Karpas-422 (cell line): ENCODE results near the gene B4GALNT3. TPM values are rescaled to one million over a fixed set of nuclear protein-coding genes. Genes with fewer than 3 reads are reported as not detected.

Experiments
- DNase-seq: peaks from one replicate; pipeline ENCODE4 v3.0.0-alpha.2; 2015
- H2AFZ ChIP-seq: fragments of 200-600 bp; sonication (generic); 2 replicates; pipeline ENCODE4 v1.6.1; 2014; ENCODE audit warnings: antibody characterized with exemption, low read length, mixed read lengths
- H3K27ac ChIP-seq: fragments of 200-600 bp; sonication (generic); 2 replicates; pipeline ENCODE4 v1.5.1; 2014; ENCODE audit warnings: mild to moderate bottlenecking, low read length, moderate library complexity
- H3K27me3 ChIP-seq: fragments of 200-600 bp; sonication (generic); 2 replicates; pipeline ENCODE4 v1.6.1; 2014; ENCODE audit warnings: low read length, mixed read lengths
- H3K36me3 ChIP-seq: fragments of 200-600 bp; sonication (generic); 2 replicates; pipeline ENCODE4 v1.6.1; 2014; ENCODE audit warnings: low read length, mixed read lengths; ENCODE audit not compliant: insufficient read depth
- H3K4me1 ChIP-seq: fragments of 200-600 bp; sonication (generic); 2 replicates; pipeline ENCODE4 v1.6.1; 2014; ENCODE audit warnings: mild to moderate bottlenecking, low read length, mixed read lengths
- H3K4me2 ChIP-seq: fragments of 200-600 bp; sonication (generic); 2 replicates; pipeline ENCODE4 v1.6.1; 2014; ENCODE audit warnings: low read length, low read depth, mild to moderate bottlenecking; ENCODE audit not compliant: poor library complexity, severe bottlenecking
- H3K4me3 ChIP-seq: fragments of 200-600 bp; sonication (generic); 2 replicates; pipeline ENCODE4 v1.5.1; 2014; ENCODE audit warnings: mild to moderate bottlenecking, antibody characterized with exemption, low read length, mixed read lengths
- H3K79me2 ChIP-seq: fragments of 200-600 bp; sonication (generic); 2 replicates; pipeline ENCODE4 v1.6.1; 2014; ENCODE audit warnings: mild to moderate bottlenecking, low read length, mixed read lengths
- H3K9ac ChIP-seq: fragments of 200-600 bp; sonication (generic); 2 replicates; pipeline ENCODE4 v1.6.0; 2014; ENCODE audit warnings: low read length
- H3K9me2 ChIP-seq: fragments of 200-600 bp; sonication (generic), shearing (Covaris generic); replicated peaks from 2 replicates; pipeline ENCODE4 v1.6.0; 2014; ENCODE audit warnings: mild to moderate bottlenecking, low read length, moderate library complexity; ENCODE audit not compliant: insufficient read depth
- H3K9me3 ChIP-seq: fragments of 300-700, 200-600 bp; sonication (generic); 2 replicates; pipeline ENCODE4 v1.6.1; 2014; ENCODE audit warnings: low read length, mixed read lengths
- H4K20me1 ChIP-seq: fragments of 200-600 bp; sonication (generic); 2 replicates; pipeline ENCODE4 v1.6.1; 2014; ENCODE audit warnings: mild to moderate bottlenecking, antibody characterized with exemption, low read length, low read depth; ENCODE audit not compliant: insufficient read depth
- total RNA-seq: library from RNA; depleted of rRNA; stranded (reverse); fragments of >200 nt; shearing (Covaris generic); gene quantifications from 2 replicates; pipeline ENCODE4 v1.2.3, GENCODE V29; 2014; ENCODE audit warnings: low replicate concordance

B4GALNT3 gene
- total RNA-seq, 1 experiment from 2014 or later = 0.30 TPM

GRCh38 chr12:585062-586061 lies 125.6 kb downstream of the B4GALNT3 start:
- Histone ChIP-seq H3K79me2 (no peaks in the 10 kb centered on the region), H3K9me3 (peaks cover 3% of the 10 kb centered on the region; the same call in 1 of the 2 replicates), H3K36me3 (no peaks in the 10 kb centered on the region; the same call in 1 of the 2 replicates), H3K9me2 (no peaks in the 10 kb centered on the region), H3K4me2 (peak overlapping the region; percentile 66), H3K27me3 (no peaks in the 10 kb centered on the region), H3K4me3 (peak overlapping the region; percentile 44), H4K20me1 (no peaks in the 10 kb centered on the region), H3K9ac (peak overlapping the region; percentile 61), H3K27ac (peak overlapping the region; percentile 71), H2AFZ (peak overlapping the region; percentile 66; the same call in 1 of the 2 replicates), H3K4me1 (peaks cover 31% of the 10 kb centered on the region)
- peak; percentile 74 for DNase-seq

- DNase-seq = peak; percentile 53
- no peaks in the 10 kb centered on the region for H3K79me2 ChIP-seq
- peak overlapping the region; percentile 71 for H3K27ac ChIP-seq
- H3K9me3 ChIP-seq = peaks cover 3% of the 10 kb centered on the region; the same call in 1 of the 2 replicates
- no peak overlapping the region for H2AFZ ChIP-seq
- peak overlapping the region; percentile 66 for H3K4me2 ChIP-seq
- H3K9me2 ChIP-seq = no peaks in the 10 kb centered on the region
- H3K4me3 ChIP-seq = peak overlapping the region; percentile 44
- no peaks in the 10 kb centered on the region for H3K27me3 ChIP-seq
- H3K36me3 ChIP-seq = no peaks in the 10 kb centered on the region; the same call in 1 of the 2 replicates
- peak overlapping the region; percentile 61 for H3K9ac ChIP-seq
- H3K4me1 ChIP-seq = peaks cover 41% of the 10 kb centered on the region
- no peaks in the 10 kb centered on the region for H4K20me1 ChIP-seq
Measured at GRCh38 chr12:586318-587071, 126.8 kb downstream of the B4GALNT3 start.

GRCh38 chr12:587132-588023 lies 127.6 kb downstream of the B4GALNT3 start:
- H3K36me3 ChIP-seq = no peaks in the 10 kb centered on the region; the same call in 1 of the 2 replicates
- no peak overlapping the region for H2AFZ ChIP-seq
- H3K4me2 ChIP-seq = no peak overlapping the region
- no peak overlapping the region for H3K27ac ChIP-seq
- no peaks in the 10 kb centered on the region for H3K79me2 ChIP-seq
- H4K20me1 ChIP-seq = no peaks in the 10 kb centered on the region
- no peaks in the 10 kb centered on the region for H3K9me2 ChIP-seq
- H3K9ac ChIP-seq = no peak overlapping the region
- DNase-seq = no peak
- no peak overlapping the region for H3K4me3 ChIP-seq
- H3K4me1 ChIP-seq = peaks cover 50% of the 10 kb centered on the region
- peaks cover 3% of the 10 kb centered on the region; the same call in 1 of the 2 replicates for H3K9me3 ChIP-seq
- H3K27me3 ChIP-seq = no peaks in the 10 kb centered on the region

- Histone ChIP-seq H3K9ac (no peak overlapping the region), H3K9me3 (peaks cover 3% of the 10 kb centered on the region; the same call in 1 of the 2 replicates), H3K36me3 (no peaks in the 10 kb centered on the region; the same call in 1 of the 2 replicates), H4K20me1 (no peaks in the 10 kb centered on the region), H3K79me2 (no peaks in the 10 kb centered on the region), H3K4me3 (no peak overlapping the region), H3K27ac (no peak overlapping the region), H3K4me2 (no peak overlapping the region), H3K4me1 (peaks cover 56% of the 10 kb centered on the region), H3K27me3 (no peaks in the 10 kb centered on the region), H3K9me2 (no peaks in the 10 kb centered on the region), H2AFZ (no peak overlapping the region)
- no peak for DNase-seq
Measured at GRCh38 chr12:588024-588322, 128.2 kb downstream of the B4GALNT3 start.

GRCh38 chr12:588646-589045 lies 128.9 kb downstream of the B4GALNT3 start:
- H3K4me1 ChIP-seq = peaks cover 63% of the 10 kb centered on the region
- H3K27me3 ChIP-seq = no peaks in the 10 kb centered on the region
- no peak for DNase-seq
- H4K20me1 ChIP-seq = no peaks in the 10 kb centered on the region
- H3K9me2 ChIP-seq = no peaks in the 10 kb centered on the region
- H3K27ac ChIP-seq = no peak overlapping the region
- H3K9me3 ChIP-seq = peaks cover 3% of the 10 kb centered on the region; the same call in 1 of the 2 replicates
- no peaks in the 10 kb centered on the region; the same call in 1 of the 2 replicates for H3K36me3 ChIP-seq
- no peak overlapping the region for H3K9ac ChIP-seq
- H2AFZ ChIP-seq = no peak overlapping the region
- H3K4me3 ChIP-seq = no peak overlapping the region
- no peaks in the 10 kb centered on the region for H3K79me2 ChIP-seq
- H3K4me2 ChIP-seq = no peak overlapping the region

- Histone ChIP-seq H3K27ac (peak overlapping the region; percentile 96; the same call in 1 of the 2 replicates), H3K9me3 (peaks cover 3% of the 10 kb centered on the region; the same call in 1 of the 2 replicates), H3K36me3 (no peaks in the 10 kb centered on the region; the same call in 1 of the 2 replicates), H3K4me2 (peak overlapping the region; percentile 36), H3K9me2 (no peaks in the 10 kb centered on the region), H3K27me3 (no peaks in the 10 kb centered on the region), H3K9ac (no peak overlapping the region), H3K79me2 (no peaks in the 10 kb centered on the region), H3K4me1 (peaks cover 68% of the 10 kb centered on the region), H2AFZ (no peak overlapping the region), H3K4me3 (no peak overlapping the region), H4K20me1 (no peaks in the 10 kb centered on the region)
- peak; percentile 61 for DNase-seq
Measured at GRCh38 chr12:590206-590750, 130.5 kb downstream of the B4GALNT3 start.

GRCh38 chr12:591167-592023 lies 131.7 kb downstream of the B4GALNT3 start:
- no peaks in the 10 kb centered on the region for H3K79me2 ChIP-seq
- peak overlapping the region; percentile 62 for H3K4me3 ChIP-seq
- H2AFZ ChIP-seq = peak overlapping the region; percentile 77
- no peaks in the 10 kb centered on the region for H4K20me1 ChIP-seq
- H3K36me3 ChIP-seq = no peaks in the 10 kb centered on the region; the same call in 1 of the 2 replicates
- H3K9me3 ChIP-seq = peaks cover 3% of the 10 kb centered on the region; the same call in 1 of the 2 replicates
- H3K27me3 ChIP-seq = no peaks in the 10 kb centered on the region
- DNase-seq = peak; percentile 95
- H3K27ac ChIP-seq = peak overlapping the region; percentile 96
- H3K4me2 ChIP-seq = peak overlapping the region; percentile 96
- H3K9me2 ChIP-seq = no peaks in the 10 kb centered on the region
- H3K4me1 ChIP-seq = peaks cover 57% of the 10 kb centered on the region
- H3K9ac ChIP-seq = peak overlapping the region; percentile 67
